OCI-LY1 (cell line): ENCODE measurements around the gene PSPN.
"Not testable (repeated sequence)": the region's sequence is repeated elsewhere in the genome, so short reads cannot be mapped to it uniquely, and the experiment has no call there.

Experiments used
- H2AFZ ChIP-seq: fragments of 200-600 bp; sonication (generic), shearing (Covaris generic); 2 replicates; pipeline ENCODE4 v1.6.0; 2014; ENCODE audit warnings: antibody characterized with exemption, mild to moderate bottlenecking, low read length
- H3F3A ChIP-seq: fragments of 200-600 bp; sonication (generic), shearing (Covaris generic); 2 replicates; pipeline ENCODE4 v1.6.0; 2014; ENCODE audit warnings: mild to moderate bottlenecking, antibody characterized with exemption, low read length, moderate library complexity; ENCODE audit not compliant: insufficient read depth
- H3K27ac ChIP-seq: fragments of 200-600 bp; sonication (generic); 2 replicates; pipeline ENCODE4 v1.5.1; 2014; ENCODE audit warnings: low read length, mixed run types, mild to moderate bottlenecking, low read depth; ENCODE audit not compliant: poor library complexity, severe bottlenecking
- H3K27me3 ChIP-seq: fragments of 200-600 bp; sonication (generic); 2 replicates; pipeline ENCODE4 v1.6.0; 2014; ENCODE audit warnings: antibody characterized with exemption, mild to moderate bottlenecking, low read length, moderate library complexity; ENCODE audit not compliant: insufficient read depth
- H3K36me3 ChIP-seq: fragments of 200-600 bp; sonication (generic); 2 replicates; pipeline ENCODE4 v1.6.1; 2014; ENCODE audit warnings: mild to moderate bottlenecking, antibody characterized with exemption, low read length, moderate library complexity, mixed read lengths; ENCODE audit not compliant: insufficient read depth
- H3K4me1 ChIP-seq: fragments of 200-600 bp; sonication (generic); 2 replicates; pipeline ENCODE4 v1.5.1; 2014; ENCODE audit warnings: mild to moderate bottlenecking, low read length, moderate library complexity; ENCODE audit not compliant: insufficient read depth, severe bottlenecking
- H3K4me2 ChIP-seq: fragments of 200-600 bp; sonication (generic), shearing (Covaris generic); 2 replicates; pipeline ENCODE4 v1.6.1; 2014; ENCODE audit warnings: low read length
- H3K4me3 ChIP-seq: fragments of 200-600 bp; sonication (generic); 2 replicates; pipeline ENCODE4 v1.5.1; 2014; ENCODE audit warnings: low read length, low read depth, mild to moderate bottlenecking, mixed read lengths; ENCODE audit not compliant: poor library complexity, severe bottlenecking
- H3K79me2 ChIP-seq: fragments of 200-600 bp; shearing (Covaris generic); 2 replicates; pipeline ENCODE4 v1.6.1; 2016; ENCODE audit warnings: mixed run types, low read length, mixed read lengths; ENCODE audit not compliant: insufficient read depth
- H3K9ac ChIP-seq: fragments of 200-600 bp; sonication (generic), shearing (Covaris generic); 2 replicates; pipeline ENCODE4 v1.6.1; 2014; ENCODE audit warnings: mild to moderate bottlenecking, low read length, mixed read lengths
- H3K9me2 ChIP-seq: fragments of 200-600 bp; sonication (generic), shearing (Covaris generic); 2 replicates; pipeline ENCODE4 v1.6.1; 2014; ENCODE audit warnings: low read depth, mild to moderate bottlenecking, low read length, mixed read lengths
- H3K9me3 ChIP-seq: fragments of 200-600 bp; shearing (Covaris generic); 2 replicates; pipeline ENCODE4 v1.6.1; 2014; ENCODE audit warnings: low read length, mixed read lengths
- H4K20me1 ChIP-seq: fragments of 200-600 bp; sonication (generic), shearing (Covaris generic); 2 replicates; pipeline ENCODE4 v1.6.0; 2016; ENCODE audit warnings: mild to moderate bottlenecking, low read length; ENCODE audit not compliant: insufficient read depth
- EZH2 ChIP-seq: fragments of 200-600 bp; sonication (generic), shearing (Covaris generic); IDR thresholded peaks from 2 replicates; pipeline ENCODE4 v1.8.0; 2017; ENCODE audit warnings: borderline replicate concordance, mixed run types, mild to moderate bottlenecking, antibody characterized with exemption, low read length, moderate library complexity, mixed read lengths
- TF ChIP-seq, protein P1 (sequence below): fragments of 200-600 bp; sonication (generic), shearing (Covaris generic); IDR thresholded peaks from 2 replicates; pipeline ENCODE4 v1.5.1; 2017; ENCODE audit warnings: mild to moderate bottlenecking, antibody characterized with exemption, low read length, moderate library complexity, mixed read lengths

The PSPN gene

DNA sequence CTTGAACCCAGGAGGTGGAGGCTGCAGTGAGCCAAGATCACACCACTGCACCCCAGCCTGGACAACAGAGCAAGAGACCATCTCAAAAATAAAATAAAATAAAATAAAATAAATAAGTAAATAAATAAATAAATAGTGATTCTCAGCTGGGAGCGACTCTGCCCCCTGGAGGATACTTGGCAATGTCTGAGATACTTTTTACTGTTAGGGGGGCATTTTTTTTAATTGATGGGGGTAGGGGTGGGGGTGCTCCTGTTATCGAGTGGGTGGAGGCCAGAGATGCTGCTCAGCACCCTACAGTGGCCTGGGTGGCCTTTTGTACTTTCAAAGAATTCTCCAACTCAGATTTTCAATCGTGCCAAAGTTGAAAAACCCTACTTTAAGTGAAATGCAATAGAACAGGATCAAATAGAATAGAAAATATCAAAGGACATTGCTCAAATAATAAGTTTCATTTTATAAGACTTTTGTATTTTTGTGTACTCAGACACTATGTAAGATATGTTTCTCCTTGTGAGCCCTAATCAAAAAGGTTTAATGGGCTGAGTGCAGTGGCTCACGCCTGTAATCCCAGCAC lies 21.5 kb downstream of the PSPN start:
- H3K4me3 ChIP-seq: no peak overlapping the region
- H3K9ac ChIP-seq: no peak overlapping the region
- H3F3A ChIP-seq: no peaks in the 10 kb centered on the region
- H3K4me1 ChIP-seq: no peaks in the 10 kb centered on the region
- no peak overlapping the region for H3K27ac ChIP-seq
- H4K20me1 ChIP-seq: no peaks in the 10 kb centered on the region
- H3K9me3 ChIP-seq: no peaks in the 10 kb centered on the region
- no peak overlapping the region for H3K4me2 ChIP-seq
- no peak overlapping the region for H2AFZ ChIP-seq
- TF ChIP-seq, protein P1, sequence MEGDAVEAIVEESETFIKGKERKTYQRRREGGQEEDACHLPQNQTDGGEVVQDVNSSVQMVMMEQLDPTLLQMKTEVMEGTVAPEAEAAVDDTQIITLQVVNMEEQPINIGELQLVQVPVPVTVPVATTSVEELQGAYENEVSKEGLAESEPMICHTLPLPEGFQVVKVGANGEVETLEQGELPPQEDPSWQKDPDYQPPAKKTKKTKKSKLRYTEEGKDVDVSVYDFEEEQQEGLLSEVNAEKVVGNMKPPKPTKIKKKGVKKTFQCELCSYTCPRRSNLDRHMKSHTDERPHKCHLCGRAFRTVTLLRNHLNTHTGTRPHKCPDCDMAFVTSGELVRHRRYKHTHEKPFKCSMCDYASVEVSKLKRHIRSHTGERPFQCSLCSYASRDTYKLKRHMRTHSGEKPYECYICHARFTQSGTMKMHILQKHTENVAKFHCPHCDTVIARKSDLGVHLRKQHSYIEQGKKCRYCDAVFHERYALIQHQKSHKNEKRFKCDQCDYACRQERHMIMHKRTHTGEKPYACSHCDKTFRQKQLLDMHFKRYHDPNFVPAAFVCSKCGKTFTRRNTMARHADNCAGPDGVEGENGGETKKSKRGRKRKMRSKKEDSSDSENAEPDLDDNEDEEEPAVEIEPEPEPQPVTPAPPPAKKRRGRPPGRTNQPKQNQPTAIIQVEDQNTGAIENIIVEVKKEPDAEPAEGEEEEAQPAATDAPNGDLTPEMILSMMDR: peak; percentile 33; the same call in 1 of the 2 replicates
- TF ChIP-seq EZH2: no peak
- H3K79me2 ChIP-seq: no peaks in the 10 kb centered on the region
- H3K27me3 ChIP-seq: peaks cover 9% of the 10 kb centered on the region; the same call in 1 of the 2 replicates
- no peaks in the 10 kb centered on the region for H3K9me2 ChIP-seq
- H3K36me3 ChIP-seq: no peaks in the 10 kb centered on the region

DNA sequence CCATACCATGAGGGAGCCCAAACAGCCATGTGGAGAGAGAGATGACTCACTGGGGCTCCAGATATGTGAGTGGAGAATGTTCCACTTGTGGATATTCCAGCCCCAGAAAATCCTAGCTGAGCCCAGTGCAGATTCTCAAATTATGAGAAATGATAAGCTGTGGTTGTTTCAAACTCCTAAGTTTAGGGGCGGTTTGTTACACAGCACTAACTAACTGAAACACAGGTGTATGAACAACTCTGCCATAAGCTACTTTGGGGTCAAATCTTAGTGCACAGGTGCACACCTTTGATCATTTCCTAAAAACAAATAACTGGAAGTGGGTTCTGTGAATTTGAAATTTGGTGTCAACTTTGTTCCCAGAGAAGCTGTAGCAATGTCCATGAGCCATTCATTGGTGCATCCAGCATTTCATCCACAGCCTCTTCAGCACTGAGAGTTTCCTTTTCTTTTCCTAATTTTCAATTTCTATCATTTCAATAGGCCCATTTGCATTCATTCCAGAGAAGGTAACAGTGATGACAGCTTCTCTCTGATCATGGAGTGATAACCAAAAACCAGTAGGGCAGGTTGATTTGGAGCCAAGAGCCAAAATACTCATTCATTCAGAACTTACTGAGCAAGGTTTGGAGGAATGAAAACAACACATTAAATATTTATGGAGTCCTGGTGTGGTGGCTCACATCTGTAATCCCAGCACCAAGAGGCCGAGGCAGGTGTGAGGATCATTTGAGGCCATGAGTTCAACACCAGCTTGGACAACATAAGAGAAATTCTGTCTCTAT lies 23.2 kb downstream of the PSPN start:
- Histone ChIP-seq H3F3A (no peaks in the 10 kb centered on the region), H3K4me1 (no peaks in the 10 kb centered on the region), H3K4me2 (no peak overlapping the region), H3K9me2 (no peaks in the 10 kb centered on the region), H3K9ac (no peak overlapping the region), H3K79me2 (no peaks in the 10 kb centered on the region), H3K36me3 (no peaks in the 10 kb centered on the region), H4K20me1 (no peaks in the 10 kb centered on the region), H3K27ac (no peak overlapping the region), H3K27me3 (peaks cover 9% of the 10 kb centered on the region; the same call in 1 of the 2 replicates), H3K4me3 (no peak overlapping the region), H3K9me3 (no peaks in the 10 kb centered on the region), H2AFZ (no peak overlapping the region)
- TF ChIP-seq, protein P1: no peak
- no peak for TF ChIP-seq EZH2

DNA sequence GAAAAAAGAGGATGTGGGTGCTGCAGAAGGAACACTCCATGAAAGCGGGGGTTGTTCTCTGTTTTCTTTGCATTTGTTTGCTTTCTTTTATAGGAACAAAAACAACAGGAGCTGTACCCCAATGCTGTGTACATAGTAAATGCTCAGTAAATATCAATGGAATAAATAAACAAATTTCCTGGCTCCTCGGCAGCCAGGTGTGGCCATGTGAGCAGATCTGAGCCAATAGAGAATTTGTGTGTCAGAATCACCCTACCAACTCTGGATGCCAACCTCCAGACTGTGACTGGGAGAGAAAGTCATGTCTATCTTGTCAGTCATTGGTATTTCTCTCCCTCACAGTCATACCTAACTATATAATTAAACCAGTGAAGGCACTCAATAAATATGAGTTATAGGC lies 25.0 kb downstream of the PSPN start:
- H3K9ac ChIP-seq: no peak overlapping the region
- no peaks in the 10 kb centered on the region for H3K9me2 ChIP-seq
- no peaks in the 10 kb centered on the region for H3K9me3 ChIP-seq
- no peaks in the 10 kb centered on the region for H3F3A ChIP-seq
- no peaks in the 10 kb centered on the region for H4K20me1 ChIP-seq
- no peak overlapping the region for H3K27ac ChIP-seq
- no peak overlapping the region for H2AFZ ChIP-seq
- H3K4me3 ChIP-seq: no peak overlapping the region
- no peaks in the 10 kb centered on the region for H3K79me2 ChIP-seq
- H3K36me3 ChIP-seq: no peaks in the 10 kb centered on the region
- H3K4me2 ChIP-seq: no peak overlapping the region
- peaks cover 9% of the 10 kb centered on the region; the same call in 1 of the 2 replicates for H3K27me3 ChIP-seq
- TF ChIP-seq, protein P1: no peak
- no peak for TF ChIP-seq EZH2
- H3K4me1 ChIP-seq: no peaks in the 10 kb centered on the region

DNA sequence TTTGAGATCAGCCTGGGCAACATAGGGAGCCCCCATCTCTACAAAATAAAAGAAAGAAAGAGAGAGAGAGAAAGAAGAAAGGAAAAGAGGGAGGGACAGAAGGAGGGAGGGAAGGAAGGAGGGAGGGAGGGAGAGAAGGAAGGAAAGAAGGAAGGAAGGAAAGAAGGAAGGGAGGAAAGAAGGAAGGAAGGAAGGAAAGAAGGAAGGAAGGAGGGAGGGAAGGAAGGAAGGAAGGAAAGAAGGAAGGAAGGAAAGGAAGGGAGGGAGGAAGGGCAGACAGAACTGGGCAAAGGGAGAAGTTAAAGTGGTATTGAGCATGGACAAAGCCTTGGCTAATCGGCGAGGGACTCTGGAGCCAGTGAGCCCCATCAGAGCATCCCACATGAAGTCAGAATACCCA lies 26.5 kb downstream of the PSPN start:
- H3K27me3 ChIP-seq, H3K9me3 ChIP-seq, H4K20me1 ChIP-seq, H3F3A ChIP-seq, H3K4me2 ChIP-seq, H3K4me1 ChIP-seq, H3K36me3 ChIP-seq, H3K79me2 ChIP-seq, H2AFZ ChIP-seq, H3K27ac ChIP-seq, H3K9me2 ChIP-seq, H3K4me3 ChIP-seq, H3K9ac ChIP-seq: not testable (repeated sequence)
